ENCODE data around the gene STOX2.

Gene STOX2

DNA sequence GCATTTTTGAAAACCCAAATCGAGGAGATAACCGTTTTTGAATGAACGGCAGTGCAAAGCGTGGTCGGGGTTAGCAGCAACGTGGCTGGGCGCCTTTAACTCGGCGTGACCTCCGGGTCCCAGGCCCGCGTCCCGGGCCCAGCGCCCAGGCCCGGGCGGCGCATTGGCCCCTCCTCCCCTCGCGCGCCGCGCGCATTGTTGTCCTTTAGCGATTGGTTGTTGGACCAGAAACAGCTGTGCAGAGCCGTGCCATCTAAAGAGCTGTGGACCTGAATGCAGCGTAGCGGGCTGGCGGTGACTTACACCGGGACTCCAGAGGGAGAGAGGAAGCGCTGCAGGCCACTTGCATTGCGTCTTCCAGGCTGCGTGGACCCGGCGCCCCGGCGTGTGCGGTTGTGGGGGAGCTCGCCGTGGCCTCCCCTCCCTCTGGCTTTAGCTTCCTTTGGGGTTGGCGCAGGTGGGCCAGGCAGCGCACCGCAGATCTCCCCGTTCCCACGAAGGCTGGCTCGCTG is at the start of gene STOX2:
STOX2 (plus strand) TSS at position 227 of the 512 bp plus-strand sequence. CDS start 1,484 bp downstream, outside the sequence.
- DNase-seq, result peak; percentile 81

GRCh38 chr4:183855323-183856190 is 49.5 kb upstream of the STOX2 start:
- no peak for DNase-seq

- DNase-seq, result no peak
Measured at GRCh38 chr4:183857040-183857439, 48.1 kb upstream of the STOX2 start.

DNA sequence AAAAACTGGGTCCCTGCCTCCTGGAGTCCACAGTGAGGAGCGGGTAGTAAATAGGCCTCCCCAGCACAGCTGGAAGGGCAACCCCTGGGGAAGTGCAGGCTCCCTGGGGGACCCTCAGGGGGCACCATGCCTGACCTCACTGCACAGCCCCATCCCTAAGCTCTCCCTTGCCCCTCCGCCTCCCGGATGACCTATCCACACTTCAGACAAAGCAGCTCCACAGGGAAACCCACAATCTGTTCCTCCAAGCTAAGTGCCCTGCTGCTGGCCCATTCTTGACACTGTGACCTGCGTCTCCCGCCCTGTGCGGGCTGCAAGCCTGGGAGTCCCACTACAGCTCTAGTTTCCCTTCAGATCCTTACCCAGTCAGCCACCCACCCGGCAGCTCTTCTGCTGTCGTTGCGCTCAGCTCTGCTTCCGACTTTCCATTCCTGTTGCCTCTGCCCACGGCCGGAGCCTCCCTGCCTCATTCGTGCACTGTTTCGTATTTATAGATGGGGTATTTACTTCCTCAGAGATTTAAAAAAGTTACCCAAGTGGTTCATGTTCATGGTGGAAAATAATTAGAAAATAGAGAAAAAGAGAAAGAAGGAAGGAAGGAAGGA is 47.0 kb upstream of the STOX2 start:
- DNase-seq, result no peak

DNA sequence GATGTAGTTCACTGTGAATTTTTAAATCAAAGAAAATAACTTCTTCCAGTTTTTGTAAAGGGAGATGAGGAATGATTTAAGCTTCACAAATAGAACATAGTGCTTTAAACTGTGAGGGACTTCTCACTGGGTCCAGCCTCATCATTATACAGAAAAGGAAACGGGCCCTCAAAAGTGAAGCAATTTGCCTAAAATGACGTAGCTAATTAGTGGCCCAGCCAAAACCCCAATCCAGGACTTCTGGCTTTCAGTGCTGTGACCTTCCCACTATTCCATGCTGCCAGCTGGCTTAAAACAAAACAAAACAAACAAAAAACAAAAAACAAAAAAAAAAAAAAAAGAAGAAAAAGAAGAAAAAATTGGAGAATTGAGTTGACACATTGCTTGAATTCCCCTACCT is 45.0 kb upstream of the STOX2 start:
- DNase-seq, result no peak

- DNase-seq, result no peak
Measured at GRCh38 chr4:183860731-183861130, 44.4 kb upstream of the STOX2 start.

DNA sequence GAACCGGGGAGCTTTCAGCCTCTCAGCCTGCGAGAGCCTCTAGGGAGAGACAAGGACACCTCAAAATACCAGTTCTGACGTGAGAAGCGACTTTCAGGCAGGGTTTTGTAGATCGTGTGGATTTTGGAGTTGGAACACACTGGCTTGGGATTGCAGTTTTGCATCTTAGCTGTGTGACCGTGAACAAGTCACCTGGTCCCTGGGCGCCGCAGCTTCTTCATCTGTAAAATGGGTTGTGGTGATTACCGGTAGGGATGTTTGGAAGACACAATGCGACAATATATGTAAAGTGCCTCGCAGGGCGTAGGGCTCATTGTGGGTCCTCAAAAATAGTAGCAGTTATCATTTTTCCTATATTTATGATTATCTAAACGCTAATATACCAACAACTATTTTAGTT is 43.7 kb upstream of the STOX2 start:
- no peak for DNase-seq

GRCh38 chr4:183863155-183863825 is 41.8 kb upstream of the STOX2 start:
- no peak for DNase-seq

DNA sequence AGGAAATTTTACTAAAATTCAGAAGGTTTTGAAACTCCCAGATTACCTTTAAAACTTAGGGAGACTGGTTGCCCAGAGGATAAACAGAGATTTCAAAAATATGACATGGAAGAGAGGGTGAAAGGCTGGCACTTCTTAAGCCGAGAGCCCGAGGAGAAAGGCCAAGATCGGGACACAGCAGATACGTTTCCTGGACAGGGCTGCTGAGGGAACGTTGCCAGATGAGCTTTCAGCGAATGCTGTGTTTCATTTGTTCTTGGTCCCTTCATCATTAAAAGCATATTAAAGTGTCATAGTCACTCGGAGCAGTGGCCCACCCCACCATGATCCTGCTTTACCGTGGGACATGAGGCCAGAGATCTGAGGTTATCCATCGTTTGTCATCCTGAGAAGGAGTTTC is 37.9 kb upstream of the STOX2 start:
- no peak for DNase-seq

GRCh38 chr4:183870997-183871396 is 34.1 kb upstream of the STOX2 start:
- no peak for DNase-seq

GRCh38 chr4:183871581-183871980 is 33.5 kb upstream of the STOX2 start:
- no peak for DNase-seq

DNA sequence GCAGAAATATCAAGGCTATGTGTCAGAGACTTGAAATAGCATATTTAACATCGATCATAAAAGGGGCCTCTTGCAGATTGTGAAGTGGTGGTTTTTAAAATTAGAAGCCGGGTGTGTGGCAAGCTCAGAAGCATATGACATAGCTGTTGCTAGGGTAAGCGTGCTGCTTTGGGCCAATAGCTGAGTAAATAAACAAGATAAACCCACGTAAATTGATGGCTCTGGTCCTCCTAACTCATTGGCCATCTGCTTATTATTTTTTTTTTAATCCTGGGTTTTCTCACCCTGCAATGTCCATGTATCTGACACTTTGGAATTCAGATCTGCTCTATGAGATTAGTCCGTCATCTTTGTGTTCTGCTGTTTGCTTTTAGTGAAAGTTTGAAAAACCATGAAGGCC is 32.6 kb upstream of the STOX2 start:
- DNase-seq, result no peak

- DNase-seq, result no peak
Measured at GRCh38 chr4:183873409-183874185, 31.5 kb upstream of the STOX2 start.

DNA sequence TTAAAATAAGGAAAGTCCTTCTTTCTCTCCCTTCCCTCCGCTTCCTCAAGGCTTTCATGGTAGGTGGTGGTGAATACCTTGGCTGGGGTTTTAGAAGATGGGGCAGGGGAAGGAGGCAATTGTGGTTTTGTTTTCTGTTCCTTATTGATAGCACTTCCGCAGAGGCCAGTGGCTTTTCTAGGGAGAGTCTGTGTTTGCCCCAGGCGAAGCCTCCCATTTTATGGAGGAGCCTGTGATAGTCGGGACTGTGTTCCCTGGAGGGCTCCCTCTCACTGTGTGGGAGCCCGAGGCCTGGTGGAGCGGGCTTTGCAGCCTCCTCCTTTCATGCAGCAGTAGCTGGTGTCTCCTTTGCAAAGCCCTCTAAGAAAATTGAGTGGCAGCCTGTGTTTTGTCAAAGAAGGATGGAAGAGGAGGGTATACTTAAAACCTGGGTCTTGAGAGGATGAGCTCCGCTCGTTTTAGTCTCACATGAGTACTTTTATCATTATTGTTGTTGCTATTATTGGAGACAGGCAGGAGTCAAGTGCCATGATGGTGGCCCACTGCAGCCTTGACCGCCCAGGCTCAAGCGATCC is 29.8 kb upstream of the STOX2 start:
- no peak for DNase-seq

DNA sequence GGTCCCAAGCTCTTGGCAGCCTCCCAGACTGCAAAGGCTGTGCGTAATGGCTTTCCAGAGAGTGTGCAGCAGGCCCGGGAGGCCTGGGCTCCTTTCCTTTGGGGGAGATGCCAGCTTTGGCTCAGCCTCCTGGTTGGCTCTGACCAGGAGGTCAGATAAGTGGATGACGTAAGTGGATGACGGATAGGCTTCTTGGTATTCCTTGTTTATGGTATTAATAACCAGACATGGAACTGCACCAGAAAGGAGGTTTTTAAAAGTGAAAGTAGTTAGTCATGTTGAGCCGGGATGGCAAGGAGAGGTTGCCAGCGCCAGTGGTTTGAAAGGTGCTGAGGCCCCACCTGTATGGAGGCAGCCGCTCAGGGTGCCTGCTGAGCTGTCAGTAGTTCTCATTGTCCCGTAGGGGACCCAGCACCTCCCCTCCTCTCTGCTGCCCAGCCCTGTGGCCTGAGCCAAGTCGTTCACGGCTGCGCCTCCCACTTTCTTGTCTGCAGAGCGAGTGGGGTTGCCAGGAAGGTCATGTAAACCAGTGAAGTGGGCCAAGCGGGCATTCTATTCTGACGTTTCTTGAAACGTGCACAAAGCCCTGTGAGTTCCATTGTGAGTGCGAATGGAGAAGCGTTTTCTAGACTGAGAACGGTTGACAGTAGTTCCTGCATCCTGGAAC is 28.7 kb upstream of the STOX2 start:
- DNase-seq, result peak; percentile 83

GRCh38 chr4:183878251-183878970 is 26.7 kb upstream of the STOX2 start:
- no peak for DNase-seq

- no peak for DNase-seq
Measured at GRCh38 chr4:183885205-183885720, 19.8 kb upstream of the STOX2 start.

DNA sequence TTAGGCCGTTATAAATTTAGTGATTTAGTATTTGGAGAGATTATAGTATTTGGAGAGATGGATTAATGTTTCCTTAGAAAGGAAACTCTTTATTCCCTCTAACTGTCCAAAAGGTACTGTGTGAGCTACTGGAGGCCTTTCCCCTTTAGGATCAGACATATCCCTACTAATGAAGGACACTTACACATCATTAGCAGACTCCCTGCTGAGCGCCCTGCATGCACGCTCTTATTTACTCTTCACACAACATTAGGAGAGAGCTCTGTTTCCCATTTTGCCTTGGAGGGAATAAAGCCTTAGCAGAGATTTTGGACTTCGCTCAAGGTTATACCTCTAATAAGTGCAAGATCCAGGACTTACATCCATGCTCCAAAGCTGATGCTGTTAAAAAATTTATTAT is 17.8 kb upstream of the STOX2 start:
- DNase-seq, result no peak

GRCh38 chr4:183888564-183888963 is 16.5 kb upstream of the STOX2 start:
- no peak for DNase-seq

DNA sequence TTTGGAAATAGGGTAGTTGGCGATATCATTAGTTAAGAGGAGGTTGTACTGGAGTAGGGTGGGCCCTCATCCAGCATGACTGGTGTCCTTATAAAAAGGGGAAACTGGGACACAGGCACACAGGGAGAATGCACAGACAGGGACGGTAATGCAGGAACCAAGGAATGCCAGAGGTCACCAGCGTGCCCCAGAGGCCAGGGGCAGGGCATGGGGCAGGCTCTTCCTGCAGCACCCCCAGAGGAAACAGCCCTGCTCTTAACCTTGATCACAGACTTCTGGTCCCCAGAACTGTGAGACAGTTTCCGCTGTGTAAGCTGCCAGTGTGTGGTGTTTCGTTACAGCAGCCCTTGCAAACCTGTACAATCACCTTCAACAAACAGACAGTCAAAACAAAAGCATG is 15.9 kb upstream of the STOX2 start:
- DNase-seq, result no peak

DNA sequence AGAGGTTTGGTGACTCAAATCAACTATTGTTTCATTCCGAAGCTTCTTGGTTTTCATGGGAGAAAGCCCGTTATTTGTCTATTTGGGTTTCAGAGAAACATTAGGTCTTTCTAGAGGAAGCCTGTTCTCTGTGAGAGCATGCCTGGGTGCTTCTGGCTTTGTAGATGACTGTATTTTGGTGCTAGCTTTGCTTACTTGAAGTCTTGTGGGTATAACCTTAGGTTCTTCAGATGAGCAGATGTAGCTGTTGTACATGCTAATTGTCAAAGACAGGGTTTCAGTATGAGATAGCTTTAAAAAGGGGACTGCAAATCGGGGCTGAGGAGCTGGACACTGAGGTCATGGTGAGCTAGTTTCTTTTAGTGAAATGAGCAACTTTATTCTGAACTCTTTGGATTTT is 7.9 kb upstream of the STOX2 start:
- no peak for DNase-seq
